ENCODE data around the gene SBF2. TPM values are rescaled to one million over a fixed set of nuclear protein-coding genes. Genes with fewer than 3 reads are reported as not detected.
A peak's percentile ranks its signal among the peaks of the same experiment; 100 is the strongest.

SBF2 gene
- total RNA-seq, 1 donor from 2014 or later, result 26.2 TPM

GRCh38 chr11:10322830-10323792, 29.1 kb upstream of the SBF2 start:
- TF ChIP-seq, protein P1, sequence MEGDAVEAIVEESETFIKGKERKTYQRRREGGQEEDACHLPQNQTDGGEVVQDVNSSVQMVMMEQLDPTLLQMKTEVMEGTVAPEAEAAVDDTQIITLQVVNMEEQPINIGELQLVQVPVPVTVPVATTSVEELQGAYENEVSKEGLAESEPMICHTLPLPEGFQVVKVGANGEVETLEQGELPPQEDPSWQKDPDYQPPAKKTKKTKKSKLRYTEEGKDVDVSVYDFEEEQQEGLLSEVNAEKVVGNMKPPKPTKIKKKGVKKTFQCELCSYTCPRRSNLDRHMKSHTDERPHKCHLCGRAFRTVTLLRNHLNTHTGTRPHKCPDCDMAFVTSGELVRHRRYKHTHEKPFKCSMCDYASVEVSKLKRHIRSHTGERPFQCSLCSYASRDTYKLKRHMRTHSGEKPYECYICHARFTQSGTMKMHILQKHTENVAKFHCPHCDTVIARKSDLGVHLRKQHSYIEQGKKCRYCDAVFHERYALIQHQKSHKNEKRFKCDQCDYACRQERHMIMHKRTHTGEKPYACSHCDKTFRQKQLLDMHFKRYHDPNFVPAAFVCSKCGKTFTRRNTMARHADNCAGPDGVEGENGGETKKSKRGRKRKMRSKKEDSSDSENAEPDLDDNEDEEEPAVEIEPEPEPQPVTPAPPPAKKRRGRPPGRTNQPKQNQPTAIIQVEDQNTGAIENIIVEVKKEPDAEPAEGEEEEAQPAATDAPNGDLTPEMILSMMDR (conservative IDR thresholded peaks at IDR 0.05; ENCODE audit: low read depth, low read length), result peak; percentile 55

DNA sequence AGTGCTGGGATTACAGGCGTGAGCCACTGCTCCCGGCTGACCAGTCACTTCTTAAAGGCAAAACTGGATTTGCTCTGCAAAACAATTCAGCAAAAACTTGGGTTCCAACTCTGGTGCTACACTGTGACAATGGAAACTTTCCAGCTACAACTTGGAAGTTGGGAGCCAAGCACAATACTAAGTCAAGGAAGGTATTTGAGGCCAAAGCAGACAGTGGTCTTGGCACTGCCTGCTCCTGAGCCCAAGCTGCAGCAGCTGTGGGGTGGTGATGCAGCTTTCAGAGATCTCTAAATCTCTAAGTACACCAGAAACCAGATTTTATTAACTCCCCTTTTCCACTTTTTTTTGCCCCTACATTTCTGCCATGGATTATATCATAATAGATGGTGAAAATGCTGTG, 28.4 kb upstream of the SBF2 start:
- DNase-seq (ENCODE audit: low read depth), result no peak
- no peak overlapping the region for H3K4me3 ChIP-seq (ENCODE audit: low read depth, low read length)
- TF ChIP-seq, protein P1 (conservative IDR thresholded peaks at IDR 0.05; ENCODE audit: low read depth, low read length), result no peak

More at GRCh38 chr11:10322830-10323792, 29.1 kb upstream of the SBF2 start:
- DNase-seq (ENCODE audit: low read depth), result no peak
- no peak overlapping the region for H3K4me3 ChIP-seq (ENCODE audit: low read depth, low read length)

- TF ChIP-seq, protein P1 (conservative IDR thresholded peaks at IDR 0.05; ENCODE audit: low read depth, low read length), result no peak
- DNase-seq (ENCODE audit: low read depth), result no peak
- no peak overlapping the region for H3K4me3 ChIP-seq (ENCODE audit: low read depth, low read length)
These were observed 26.9 kb upstream of the SBF2 start for GRCh38 chr11:10320736-10321465.

GRCh38 chr11:10319702-10320558, 25.9 kb upstream of the SBF2 start:
- TF ChIP-seq, protein P1 (conservative IDR thresholded peaks at IDR 0.05; ENCODE audit: low read depth, low read length), result no peak
- DNase-seq (ENCODE audit: low read depth), result no peak
- no peak overlapping the region for H3K4me3 ChIP-seq (ENCODE audit: low read depth, low read length)

GRCh38 chr11:10318527-10318802, 24.4 kb upstream of the SBF2 start:
- no peak for DNase-seq (ENCODE audit: low read depth)
- TF ChIP-seq, protein P1 (conservative IDR thresholded peaks at IDR 0.05; ENCODE audit: low read depth, low read length), result no peak
- H3K4me3 ChIP-seq (ENCODE audit: low read depth, low read length), result no peak overlapping the region

DNA sequence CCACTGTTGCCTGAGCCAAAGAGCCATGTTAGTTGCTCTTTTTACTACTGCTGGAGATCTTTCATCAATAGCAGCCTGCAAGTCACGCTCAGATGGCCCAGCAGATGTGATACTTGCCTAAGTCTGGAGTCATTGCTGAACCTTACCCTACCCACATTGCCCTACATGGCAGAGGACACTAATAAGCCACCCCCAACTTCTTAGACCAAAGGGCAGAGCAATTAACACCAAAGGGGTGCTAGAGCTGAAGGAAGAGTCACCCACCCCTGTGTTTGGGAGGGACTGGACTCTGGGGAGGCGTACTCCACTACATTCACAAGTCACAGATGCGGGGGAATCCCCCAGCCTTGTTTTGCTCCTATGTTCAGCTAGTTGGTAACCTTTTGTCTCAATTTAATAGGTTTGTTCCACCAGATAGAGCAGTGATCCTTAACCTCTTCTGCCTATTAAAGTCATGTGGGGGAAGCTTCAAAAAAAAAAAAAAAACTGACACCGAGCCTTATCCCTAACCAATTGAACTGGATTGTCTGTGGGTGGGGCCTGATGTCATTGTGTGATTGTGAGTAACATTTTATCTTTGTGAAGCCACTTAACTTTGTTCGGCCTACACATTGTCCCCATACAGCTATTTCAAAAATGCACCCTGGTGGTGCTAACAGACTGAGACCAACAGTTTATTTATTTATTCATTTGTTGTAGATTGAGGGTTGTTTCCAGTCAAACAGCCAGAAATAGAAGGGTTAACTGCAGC, 23.9 kb upstream of the SBF2 start:
- no peak for DNase-seq (ENCODE audit: low read depth)
- no peak overlapping the region for H3K4me3 ChIP-seq (ENCODE audit: low read depth, low read length)
- TF ChIP-seq, protein P1 (conservative IDR thresholded peaks at IDR 0.05; ENCODE audit: low read depth, low read length), result no peak

Measured in epithelial cell of proximal tubule (primary cell).